Breast epithelium (tissue), 3 donors: ENCODE data around the gene CXXC4.

ENCODE experiments used
- CTCF ChIP-seq, 3 donors: fragments of 450-650 bp; IDR thresholded peaks; one replicate each; pipeline ENCODE4 v1.5.1; 2016 to 2017; ENCODE audit warnings: antibody characterized with exemption in 3 of 3, mild to moderate bottlenecking in 3 of 3, moderate library complexity in 3 of 3
- POLR2A ChIP-seq: fragments of 450-650 bp; IDR thresholded peaks from one replicate; pipeline ENCODE4 v1.6.1; 2016; ENCODE audit warnings: antibody characterized with exemption, mild to moderate bottlenecking, moderate library complexity
- POLR2AphosphoS5 ChIP-seq, 3 donors: sonication (generic); formaldehyde crosslinking; IDR thresholded peaks; one replicate each; pipeline ENCODE4 v1.6.1; 2017; ENCODE audit warnings: antibody characterized with exemption in 3 of 3

GRCh38 chr4:104457308-104457981, 37.2 kb downstream of the CXXC4 start:
- TF ChIP-seq CTCF (IDR thresholded peaks at IDR 0.05) (no peak), POLR2A (no peak), POLR2AphosphoS5 (IDR thresholded peaks at IDR 0.05) (no peak)
